Fibroblast of the aortic adventitia (primary cell): ENCODE results near the gene ARMC9. TPM values are rescaled to one million over a fixed set of nuclear protein-coding genes. Genes with fewer than 3 reads are reported as not detected.

Experiments
- DNase-seq: peaks from one replicate; pipeline ENCODE4 v3.0.0-alpha.2; 2010; ENCODE audit warnings: low read depth
- H3K4me3 ChIP-seq: 2 replicates; pipeline ENCODE4 v1.5.1; 2011; ENCODE audit warnings: low read depth, mild to moderate bottlenecking, control low read depth, low read length, moderate library complexity
- small RNA-seq: library from RNA; depleted of rRNA; stranded (forward); fragments of <200 nt; gene quantifications from one replicate; pipeline ENCODE3, GENCODE V24; 2012
- total RNA-seq: library from RNA; depleted of rRNA; stranded (reverse); fragments of >200 nt; gene quantifications from 2 replicates; pipeline ENCODE4 v1.2.3, GENCODE V29; 2012; ENCODE audit warnings: low replicate concordance
- TF ChIP-seq, protein P1 (sequence below): IDR thresholded peaks from 2 replicates; pipeline ENCODE4 v1.5.1; 2011; ENCODE audit warnings: mild to moderate bottlenecking, low read length, control low read depth, inconsistent platforms; ENCODE audit not compliant: insufficient read depth

ARMC9 gene
- total RNA-seq, 1 donor: 94.4 TPM

DNA sequence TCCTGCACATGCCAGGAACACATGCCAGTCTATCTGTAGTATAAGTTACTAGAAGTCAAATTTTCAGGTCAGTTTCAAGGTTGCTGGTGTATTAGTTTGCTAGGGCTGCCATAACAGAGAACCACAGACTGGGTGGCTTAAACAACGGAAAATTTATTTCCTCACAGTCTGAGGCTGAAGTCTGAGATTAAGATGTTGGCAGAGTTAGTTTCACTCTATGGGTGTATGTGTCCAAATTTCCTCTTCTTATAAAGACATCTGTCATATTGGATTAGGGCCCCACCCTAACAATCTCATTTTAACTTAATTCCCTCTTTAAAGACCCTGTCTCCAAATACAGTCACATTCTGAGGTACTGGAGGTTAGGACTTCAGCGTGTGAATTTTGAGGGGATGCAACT lies 223.6 kb downstream of the ARMC9 start:
- TF ChIP-seq, protein P1, sequence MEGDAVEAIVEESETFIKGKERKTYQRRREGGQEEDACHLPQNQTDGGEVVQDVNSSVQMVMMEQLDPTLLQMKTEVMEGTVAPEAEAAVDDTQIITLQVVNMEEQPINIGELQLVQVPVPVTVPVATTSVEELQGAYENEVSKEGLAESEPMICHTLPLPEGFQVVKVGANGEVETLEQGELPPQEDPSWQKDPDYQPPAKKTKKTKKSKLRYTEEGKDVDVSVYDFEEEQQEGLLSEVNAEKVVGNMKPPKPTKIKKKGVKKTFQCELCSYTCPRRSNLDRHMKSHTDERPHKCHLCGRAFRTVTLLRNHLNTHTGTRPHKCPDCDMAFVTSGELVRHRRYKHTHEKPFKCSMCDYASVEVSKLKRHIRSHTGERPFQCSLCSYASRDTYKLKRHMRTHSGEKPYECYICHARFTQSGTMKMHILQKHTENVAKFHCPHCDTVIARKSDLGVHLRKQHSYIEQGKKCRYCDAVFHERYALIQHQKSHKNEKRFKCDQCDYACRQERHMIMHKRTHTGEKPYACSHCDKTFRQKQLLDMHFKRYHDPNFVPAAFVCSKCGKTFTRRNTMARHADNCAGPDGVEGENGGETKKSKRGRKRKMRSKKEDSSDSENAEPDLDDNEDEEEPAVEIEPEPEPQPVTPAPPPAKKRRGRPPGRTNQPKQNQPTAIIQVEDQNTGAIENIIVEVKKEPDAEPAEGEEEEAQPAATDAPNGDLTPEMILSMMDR: no peak
- no peak for DNase-seq
- no peak overlapping the region for H3K4me3 ChIP-seq

DNA sequence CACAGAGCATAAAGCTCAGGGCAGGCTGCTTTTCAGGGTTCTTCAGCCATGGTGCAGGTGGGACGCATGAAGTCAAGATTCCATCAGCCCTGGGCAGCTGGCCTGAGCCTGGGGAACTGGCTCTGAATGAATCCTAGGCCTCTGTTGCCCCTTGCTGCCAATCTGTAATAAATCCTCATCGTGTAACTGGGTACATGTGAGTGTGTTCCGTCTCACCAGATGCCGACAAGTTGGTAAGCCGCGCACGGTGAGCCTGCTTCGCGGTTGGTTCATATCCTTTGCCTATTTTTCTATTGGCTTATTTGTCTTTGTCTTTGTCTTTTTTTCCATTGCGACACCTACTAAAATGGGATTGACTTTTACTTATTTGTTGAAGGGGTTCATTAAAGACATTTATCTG lies 224.7 kb downstream of the ARMC9 start:
- no peak overlapping the region for H3K4me3 ChIP-seq
- DNase-seq: no peak
- TF ChIP-seq, protein P1: no peak

Small RNA genes lying within 50 kb of the gene (small RNA-seq; reads per million reads assigned to genes)
- gene AC018738.1 (1.9 reads per million, percentile 66 among the genes with 10 or more reads in this experiment), gene MIR4777 (0.25 reads per million)

Other genes with a start within 250 kb of the ARMC9 start
- gene SPATA3, start 202.5 kb upstream of the ARMC9 start, total RNA-seq: not detected in 2 replicates
- gene C2orf72, start 161.1 kb upstream of the ARMC9 start, total RNA-seq: not detected in 2 replicates
- 127 and 146 TPM in 2 replicates for gene PSMD1, start 141.8 kb upstream of the ARMC9 start, total RNA-seq
- 17.4 and 33.0 TPM in 2 replicates for gene HTR2B, start 73.6 kb upstream of the ARMC9 start, total RNA-seq
- gene B3GNT7, start 197.1 kb downstream of the ARMC9 start, total RNA-seq: 0.27 and 0.98 TPM in 2 replicates